ENCODE results near the gene EGR2. TPM values are rescaled to one million over a fixed set of nuclear protein-coding genes. Genes with fewer than 3 reads are reported as not detected.

The EGR2 gene
- total RNA-seq, 4 donors from 2014 or later: 0.82 to 1.3 TPM; not detected in 2

DNA sequence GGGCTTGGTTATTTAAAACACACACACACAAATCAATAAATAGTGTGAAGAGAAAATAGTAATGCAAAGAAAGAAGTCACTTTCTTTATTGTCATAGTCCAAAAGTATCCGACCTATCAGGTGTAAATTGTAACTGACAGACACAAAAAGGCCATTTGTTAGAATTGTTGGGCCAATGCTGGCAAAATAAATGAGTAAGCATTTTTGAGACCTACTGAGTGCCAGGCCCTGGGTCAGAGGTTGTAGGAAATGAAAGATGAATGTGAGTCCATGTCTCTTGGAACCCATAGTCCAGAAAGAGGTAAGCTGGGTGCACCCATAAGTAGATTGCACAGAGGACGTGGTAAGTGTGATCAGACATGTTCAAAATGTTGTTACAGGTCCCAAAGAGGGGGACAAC is 13.5 kb upstream of the EGR2 start:
- WGBS, 2 donors (ENCODE audit: low coverage in 1 of 2): 75 to 80% methylated on average over 1 to 2 of the region's 2 CpGs
- intact Hi-C loops (cut with DNase I; ENCODE audit: low total_unique reads): no loop called here
- no peak for DNase-seq
- Histone ChIP-seq H3K27ac (no peak overlapping the region), H3K36me3 (no peaks in the 10 kb centered on the region), H3K9me3 (no peaks in the 10 kb centered on the region), H3K4me3 (no peak overlapping the region), H3K27me3 (no peaks in the 10 kb centered on the region), H3K4me1 (no peaks in the 10 kb centered on the region)
- in situ Hi-C loops (cut with MboI; ENCODE audit: low pct_ligation_motif_present in 1 of 4, low pct_unique_long_range_greater_than_20kb in 1 of 4, low sequenced_read_pairs in 3 of 4): loop anchor here in 2 of 4 donors (10.0 to 25.0 kb wide), 2 partner anchors 217 to 235 kb away; no protein-coding TSS in a partner anchor
- TF ChIP-seq POLR2A (IDR thresholded peaks at IDR 0.05) (no peak), POLR2AphosphoS5 (IDR thresholded peaks at IDR 0.05) (no peak), EP300 (IDR thresholded peaks at IDR 0.05; ENCODE audit: low read depth) (no peak)
- TF ChIP-seq, protein P1, sequence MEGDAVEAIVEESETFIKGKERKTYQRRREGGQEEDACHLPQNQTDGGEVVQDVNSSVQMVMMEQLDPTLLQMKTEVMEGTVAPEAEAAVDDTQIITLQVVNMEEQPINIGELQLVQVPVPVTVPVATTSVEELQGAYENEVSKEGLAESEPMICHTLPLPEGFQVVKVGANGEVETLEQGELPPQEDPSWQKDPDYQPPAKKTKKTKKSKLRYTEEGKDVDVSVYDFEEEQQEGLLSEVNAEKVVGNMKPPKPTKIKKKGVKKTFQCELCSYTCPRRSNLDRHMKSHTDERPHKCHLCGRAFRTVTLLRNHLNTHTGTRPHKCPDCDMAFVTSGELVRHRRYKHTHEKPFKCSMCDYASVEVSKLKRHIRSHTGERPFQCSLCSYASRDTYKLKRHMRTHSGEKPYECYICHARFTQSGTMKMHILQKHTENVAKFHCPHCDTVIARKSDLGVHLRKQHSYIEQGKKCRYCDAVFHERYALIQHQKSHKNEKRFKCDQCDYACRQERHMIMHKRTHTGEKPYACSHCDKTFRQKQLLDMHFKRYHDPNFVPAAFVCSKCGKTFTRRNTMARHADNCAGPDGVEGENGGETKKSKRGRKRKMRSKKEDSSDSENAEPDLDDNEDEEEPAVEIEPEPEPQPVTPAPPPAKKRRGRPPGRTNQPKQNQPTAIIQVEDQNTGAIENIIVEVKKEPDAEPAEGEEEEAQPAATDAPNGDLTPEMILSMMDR (IDR thresholded peaks at IDR 0.05): no peak

DNA sequence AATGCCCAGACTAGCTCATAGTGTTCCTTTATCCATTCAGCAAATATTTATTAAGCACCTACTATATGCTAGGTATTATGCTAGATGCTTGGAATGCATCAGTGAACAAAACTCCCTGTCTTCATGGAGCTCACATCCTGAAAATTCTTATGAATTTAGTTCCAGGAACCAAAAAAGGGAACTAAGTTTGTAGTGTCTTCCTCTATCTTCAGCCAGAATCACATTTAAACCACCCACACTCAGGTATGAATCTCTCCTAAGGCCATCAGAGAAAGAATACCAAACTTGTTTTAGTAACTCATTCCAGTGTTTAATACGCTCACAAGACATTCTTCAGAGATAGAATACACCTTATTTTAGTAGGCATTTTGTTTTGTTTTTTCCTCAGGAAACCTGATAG is 10.1 kb upstream of the EGR2 start:
- Histone ChIP-seq H3K27me3 (peaks cover 3% of the 10 kb centered on the region), H3K4me3 (no peak overlapping the region), H3K36me3 (no peaks in the 10 kb centered on the region), H3K27ac (no peak overlapping the region), H3K4me1 (no peaks in the 10 kb centered on the region), H3K9me3 (no peaks in the 10 kb centered on the region)
- WGBS, 2 donors (ENCODE audit: low coverage in 1 of 2): 80 to 86% methylated on average over 1 of the region's 1 CpG
- in situ Hi-C loops (cut with MboI; ENCODE audit: low pct_ligation_motif_present in 1 of 4, low pct_unique_long_range_greater_than_20kb in 1 of 4, low sequenced_read_pairs in 3 of 4): loop anchor here in 2 of 4 donors (10.0 to 25.0 kb wide), 2 partner anchors 214 to 231 kb away; no protein-coding TSS in a partner anchor
- no peak for TF ChIP-seq EP300 (IDR thresholded peaks at IDR 0.05; ENCODE audit: low read depth)
- TF ChIP-seq, protein P1 (IDR thresholded peaks at IDR 0.05): no peak
- intact Hi-C loops (cut with DNase I; ENCODE audit: low total_unique reads): no loop called here
- no peak for DNase-seq

DNA sequence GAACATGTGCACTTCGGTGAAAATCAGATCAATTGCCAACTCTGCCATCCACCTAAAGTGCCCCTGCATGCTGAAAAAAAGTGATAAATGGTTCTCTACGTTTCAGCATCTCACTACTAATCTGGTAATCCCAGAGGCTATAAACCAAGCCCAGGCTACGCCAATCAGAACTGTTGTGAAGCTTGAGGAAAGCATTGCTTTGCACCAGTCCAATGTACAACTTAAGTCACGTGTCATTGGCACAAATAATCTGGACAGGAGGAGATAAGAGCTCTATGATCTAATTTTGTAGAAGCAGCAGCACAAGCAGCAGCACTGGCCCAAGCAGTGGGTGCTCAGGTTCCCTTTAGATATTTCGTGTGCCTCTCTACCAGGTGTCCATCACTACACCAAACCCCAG is 4.4 kb upstream of the EGR2 start:
- Histone ChIP-seq H3K27me3 (peaks cover 38% of the 10 kb centered on the region), H3K4me3 (no peak overlapping the region), H3K4me1 (peaks cover 3 to 23% (median 22%) of the 10 kb centered on the region in 4 donors), H3K9me3 (no peaks in the 10 kb centered on the region), H3K27ac (no peak overlapping the region), H3K36me3 (no peaks in the 10 kb centered on the region)
- in situ Hi-C loops (cut with MboI; ENCODE audit: low pct_ligation_motif_present in 1 of 4, low pct_unique_long_range_greater_than_20kb in 1 of 4, low sequenced_read_pairs in 3 of 4) (loop anchor here in 2 of 4 donors (10.0 to 25.0 kb wide), 2 partner anchors 226 to 342 kb away; no protein-coding TSS in a partner anchor), intact Hi-C loops (cut with DNase I; ENCODE audit: low total_unique reads) (no loop called here)
- no peak for DNase-seq
- no peak for TF ChIP-seq POLR2AphosphoS5 (IDR thresholded peaks at IDR 0.05)
- no peak for TF ChIP-seq EP300 (IDR thresholded peaks at IDR 0.05; ENCODE audit: low read depth)
- no peak for TF ChIP-seq POLR2A (IDR thresholded peaks at IDR 0.05)
- TF ChIP-seq, protein P1 (IDR thresholded peaks at IDR 0.05): no peak
- 58 to 65% methylated on average over 2 to 5 of the region's 5 CpGs for WGBS, 2 donors (ENCODE audit: low coverage in 1 of 2)

DNA sequence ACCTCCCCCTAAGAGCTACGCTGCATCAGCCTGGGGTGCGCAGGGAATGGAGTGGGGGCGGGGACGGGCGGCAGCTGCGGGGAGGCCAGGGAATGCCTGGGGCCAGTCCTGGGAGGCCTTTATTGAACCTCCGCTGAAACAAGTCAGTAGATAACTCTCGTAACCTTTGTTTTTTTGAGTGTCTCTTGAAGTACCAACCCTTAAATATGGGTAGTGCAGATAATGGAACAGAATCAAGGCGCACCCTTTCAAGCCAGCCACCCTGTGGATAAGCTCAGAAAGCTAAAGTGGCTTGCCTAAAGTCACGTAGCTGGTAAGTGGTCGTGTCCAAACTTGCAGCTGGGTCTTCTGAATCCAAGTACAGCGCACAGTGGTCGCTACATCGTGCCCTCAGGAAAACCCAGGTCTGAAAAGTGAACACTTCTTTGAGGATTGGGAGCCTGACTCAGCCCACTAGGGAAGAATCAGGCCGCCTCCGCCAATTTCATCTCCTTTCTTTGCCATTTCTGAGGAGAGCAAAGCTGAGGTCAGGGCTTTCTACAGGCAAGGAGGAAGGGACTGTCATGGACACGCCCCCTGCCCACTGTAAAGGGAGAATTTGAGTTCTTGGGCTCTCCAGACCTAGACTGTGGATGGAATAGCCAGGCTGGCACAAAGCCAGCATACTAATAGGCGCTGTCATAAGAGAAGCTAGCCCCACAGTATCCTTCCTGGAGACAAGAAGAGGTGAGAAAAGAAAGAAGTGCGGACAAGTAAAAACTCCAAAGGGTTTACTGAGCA is 3.2 kb upstream of the EGR2 start:
- TF ChIP-seq EP300 (IDR thresholded peaks at IDR 0.05; ENCODE audit: low read depth) (no peak), POLR2AphosphoS5 (IDR thresholded peaks at IDR 0.05) (no peak), POLR2A (IDR thresholded peaks at IDR 0.05) (no peak)
- TF ChIP-seq, protein P1 (IDR thresholded peaks at IDR 0.05): no peak
- peaks cover 50% of the 10 kb centered on the region for H3K27me3 ChIP-seq
- in situ Hi-C loops (cut with MboI; ENCODE audit: low pct_ligation_motif_present in 1 of 4, low pct_unique_long_range_greater_than_20kb in 1 of 4, low sequenced_read_pairs in 3 of 4): loop anchor here in 3 of 4 donors (10.0 to 25.0 kb wide), 2 partner anchors 225 to 343 kb away; no protein-coding TSS in a partner anchor

More for the DNA sequence above, 3.2 kb upstream of the EGR2 start:
- no peaks in the 10 kb centered on the region for H3K9me3 ChIP-seq
- DNase-seq: no peak
- WGBS, 2 donors (ENCODE audit: low coverage in 1 of 2): 36 to 54% methylated on average over 8 to 19 of the region's 19 CpGs
- H3K27ac ChIP-seq: no peak overlapping the region
- H3K4me1 ChIP-seq: peaks cover 8 to 35% (median 31%) of the 10 kb centered on the region in 4 donors
- H3K36me3 ChIP-seq: no peaks in the 10 kb centered on the region
- intact Hi-C loops (cut with DNase I; ENCODE audit: low total_unique reads): loop anchor here (5.0 to 10.0 kb wide), 2 partner anchors 225 to 382 kb away; no protein-coding TSS in a partner anchor
- peak overlapping the region in 1 of 4 donors; percentile 87 for H3K4me3 ChIP-seq
